Upper lobe of left lung (tissue), 6 donors: ENCODE results near the gene NAA25. TPM values are rescaled to one million over a fixed set of nuclear protein-coding genes. Genes with fewer than 3 reads are reported as not detected.
"Not testable (repeated sequence)": the region's sequence is repeated elsewhere in the genome, so short reads cannot be mapped to it uniquely, and the experiment has no call there.

Experiments used
- ATAC-seq, 2 donors: fragments of 200-7000 bp; cut with Tn5 transposase; one replicate each; pipeline ENCODE4 v1.9.1; 2022; ENCODE audit warnings: mild to moderate bottlenecking in 2 of 2, moderate library complexity in 2 of 2; ENCODE audit not compliant: low FRiP score in 2 of 2
- DNase-seq, 2 donors: peaks; one replicate each; pipeline ENCODE4 v3.0.0-alpha.2; 2019 to 2020
- H3K27ac ChIP-seq, 4 donors: fragments of 200-600 bp; sonication (generic); one replicate each; pipeline ENCODE4 v1.5.1; 2016 to 2019
- H3K27me3 ChIP-seq, 4 donors: fragments of 200-600 bp; sonication (generic); one replicate each; pipeline ENCODE4 v1.5.1; 2017 to 2019
- H3K36me3 ChIP-seq, 4 donors: fragments of 200-600 bp; sonication (generic); one replicate each; pipeline ENCODE4 v1.5.1; 2016 to 2019
- H3K4me1 ChIP-seq, 4 donors: fragments of 200-600 bp; sonication (generic); one replicate each; pipeline ENCODE4 v1.5.1; 2018 to 2019
- H3K4me3 ChIP-seq, 4 donors: fragments of 200-600 bp; sonication (generic); one replicate each; pipeline ENCODE4 v1.5.1; 2017 to 2019; ENCODE audit warnings: mild to moderate bottlenecking in 2 of 4, moderate library complexity in 1 of 4
- H3K9me3 ChIP-seq, 4 donors: fragments of 200-600 bp; sonication (generic); one replicate each; pipeline ENCODE4 v1.5.1; 2018 to 2019
- EP300 ChIP-seq, 4 donors: sonication (generic); formaldehyde crosslinking; IDR thresholded peaks; one replicate each; pipeline ENCODE4 v1.5.1; 2017; ENCODE audit warnings: antibody characterized with exemption in 4 of 4, control low read depth in 2 of 4
- POLR2A ChIP-seq, 4 donors: fragments of 450-650 bp; IDR thresholded peaks; one replicate each; pipeline ENCODE4 v1.5.1; 2016 to 2017; ENCODE audit warnings: antibody characterized with exemption in 4 of 4, mild to moderate bottlenecking in 2 of 4
- POLR2AphosphoS5 ChIP-seq, 2 donors: sonication (generic); formaldehyde crosslinking; IDR thresholded peaks; one replicate each; pipeline ENCODE4 v1.5.1; 2017; ENCODE audit warnings: antibody characterized with exemption in 2 of 2
- WGBS, 2 donors: methylation state at CpG; one replicate each; pipeline ENCODE4 v1.1.5; 2017 to 2018; 5-methylcytosine and 5-hydroxymethylcytosine counted together
- total RNA-seq, 6 donors: library from RNA; depleted of rRNA in 4 of 6; stranded (reverse); fragments of >200 nt in 4 of 6; gene quantifications; one replicate each; pipeline versions ENCODE4 v1.1.0 to v1.2.1, GENCODE V29; 2016 to 2021
- TF ChIP-seq, protein P1 (sequence below), 6 experiments: fragments of 450-650 bp in 4 of 6; fragments of 200-600 bp in 2 of 6; sonication (generic) in 2 of 6; IDR thresholded peaks; one replicate each; pipeline ENCODE4 v1.5.1; 2016 to 2019; ENCODE audit warnings: antibody characterized with exemption in 6 of 6
- donor health status: DM: no; HTN: no; CAD: no; lungs with moderate emphysema.
- donor health status: DM: no; HTN: yes; CAD: no; lungs with severe emphysema.

Gene NAA25
- total RNA-seq, 6 donors from 2014 or later, result 15.0 to 30.3 (median 19.4) TPM

- ATAC-seq, result no peak
- WGBS, 2 donors, result 91% methylated on average over 8 of the region's 8 CpGs
- H3K27me3 ChIP-seq, result no peaks in the 10 kb centered on the region
Measured at GRCh38 chr12:112103758-112104503, 4.7 kb downstream of the NAA25 start.

GRCh38 chr12:112102746-112103145 is 5.8 kb downstream of the NAA25 start:
- not testable (repeated sequence) for DNase-seq, ATAC-seq, H3K9me3 ChIP-seq, H3K27me3 ChIP-seq, H3K27ac ChIP-seq, H3K4me3 ChIP-seq
- H3K4me1 ChIP-seq, result peaks cover 8 to 39% (median 17%) of the 10 kb centered on the region in 4 donors
- WGBS, 2 donors, result 96 to 97% methylated on average over 19 of the region's 19 CpGs
- peaks cover 0 to 29% (median 15%) of the 10 kb centered on the region in 4 donors for H3K36me3 ChIP-seq

More at GRCh38 chr12:112103758-112104503, 4.7 kb downstream of the NAA25 start:
- Histone ChIP-seq H3K4me3 (no peak overlapping the region), H3K4me1 (peaks cover 8 to 46% (median 18%) of the 10 kb centered on the region in 4 donors), H3K9me3 (no peaks in the 10 kb centered on the region), H3K27ac (no peak overlapping the region), H3K36me3 (peaks cover 0 to 24% (median 12%) of the 10 kb centered on the region in 4 donors)
- TF ChIP-seq EP300 (IDR thresholded peaks at IDR 0.05) (no peak), POLR2AphosphoS5 (IDR thresholded peaks at IDR 0.05) (no peak), POLR2A (IDR thresholded peaks at IDR 0.05) (no peak)
- TF ChIP-seq, protein P1, sequence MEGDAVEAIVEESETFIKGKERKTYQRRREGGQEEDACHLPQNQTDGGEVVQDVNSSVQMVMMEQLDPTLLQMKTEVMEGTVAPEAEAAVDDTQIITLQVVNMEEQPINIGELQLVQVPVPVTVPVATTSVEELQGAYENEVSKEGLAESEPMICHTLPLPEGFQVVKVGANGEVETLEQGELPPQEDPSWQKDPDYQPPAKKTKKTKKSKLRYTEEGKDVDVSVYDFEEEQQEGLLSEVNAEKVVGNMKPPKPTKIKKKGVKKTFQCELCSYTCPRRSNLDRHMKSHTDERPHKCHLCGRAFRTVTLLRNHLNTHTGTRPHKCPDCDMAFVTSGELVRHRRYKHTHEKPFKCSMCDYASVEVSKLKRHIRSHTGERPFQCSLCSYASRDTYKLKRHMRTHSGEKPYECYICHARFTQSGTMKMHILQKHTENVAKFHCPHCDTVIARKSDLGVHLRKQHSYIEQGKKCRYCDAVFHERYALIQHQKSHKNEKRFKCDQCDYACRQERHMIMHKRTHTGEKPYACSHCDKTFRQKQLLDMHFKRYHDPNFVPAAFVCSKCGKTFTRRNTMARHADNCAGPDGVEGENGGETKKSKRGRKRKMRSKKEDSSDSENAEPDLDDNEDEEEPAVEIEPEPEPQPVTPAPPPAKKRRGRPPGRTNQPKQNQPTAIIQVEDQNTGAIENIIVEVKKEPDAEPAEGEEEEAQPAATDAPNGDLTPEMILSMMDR (IDR thresholded peaks at IDR 0.05), result no peak
- no peak for DNase-seq

GRCh38 chr12:112102127-112102526 is 6.5 kb downstream of the NAA25 start:
- DNase-seq (no peak), ATAC-seq (no peak)
- TF ChIP-seq POLR2AphosphoS5 (IDR thresholded peaks at IDR 0.05) (no peak), EP300 (IDR thresholded peaks at IDR 0.05) (no peak), POLR2A (IDR thresholded peaks at IDR 0.05) (no peak)
- TF ChIP-seq, protein P1 (IDR thresholded peaks at IDR 0.05), result no peak
- 80 to 97% methylated on average over 4 of the region's 4 CpGs for WGBS, 2 donors
- peaks cover 3 to 33% (median 11%) of the 10 kb centered on the region in 4 donors for H3K4me1 ChIP-seq
- H3K36me3 ChIP-seq, result peaks cover 0 to 33% (median 15%) of the 10 kb centered on the region in 4 donors
- no peak overlapping the region for H3K4me3 ChIP-seq
- no peaks in the 10 kb centered on the region for H3K27me3 ChIP-seq
- H3K9me3 ChIP-seq, result no peaks in the 10 kb centered on the region
- H3K27ac ChIP-seq, result no peak overlapping the region

DNA sequence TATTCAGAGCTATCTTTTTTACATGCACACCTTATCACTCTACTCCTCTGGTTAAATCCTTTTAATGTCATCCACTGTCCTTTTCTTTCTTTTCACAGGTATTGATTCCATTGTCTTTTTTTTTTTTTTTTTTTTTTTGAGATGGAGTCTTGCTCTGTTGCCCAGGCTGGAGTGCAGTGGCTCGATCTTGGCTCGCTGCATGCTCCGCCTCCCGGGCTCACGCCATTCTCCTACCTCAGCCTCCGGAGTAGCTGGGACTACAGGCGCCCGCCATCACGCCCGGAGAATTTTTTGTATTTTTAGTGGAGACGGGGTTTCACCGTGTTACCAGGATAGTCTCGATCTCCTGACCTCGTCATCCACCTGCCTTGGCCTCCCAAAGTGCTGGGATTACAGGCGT is 8.1 kb downstream of the NAA25 start:
- DNase-seq, ATAC-seq, H3K9me3 ChIP-seq, H3K4me3 ChIP-seq, H3K27me3 ChIP-seq, H3K27ac ChIP-seq: not testable (repeated sequence)
- H3K4me1 ChIP-seq, result peaks cover 0 to 17% (median 5%) of the 10 kb centered on the region in 4 donors
- WGBS, 2 donors, result 97 to 99% methylated on average over 15 of the region's 15 CpGs
- H3K36me3 ChIP-seq, result peaks cover 0 to 36% (median 16%) of the 10 kb centered on the region in 4 donors

DNA sequence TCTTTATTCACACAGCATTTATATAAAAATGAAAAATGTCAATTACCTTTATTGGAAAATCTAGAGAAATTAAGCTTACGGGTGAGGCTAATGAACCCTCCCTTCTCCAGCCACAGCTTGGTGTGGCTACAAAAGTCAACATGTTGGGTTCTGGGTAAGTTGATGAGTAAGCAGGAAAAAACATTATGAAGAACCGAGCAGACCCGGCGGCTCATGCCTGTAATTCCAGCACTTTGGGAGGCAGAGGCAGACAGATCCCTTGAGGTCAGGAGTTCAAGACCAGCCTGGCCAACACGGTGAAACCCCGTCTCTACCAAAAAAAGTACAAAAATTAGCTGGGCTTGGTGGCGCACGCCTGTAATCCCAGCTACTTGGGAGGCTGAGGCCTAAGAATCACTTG is 10.9 kb downstream of the NAA25 start:
- H3K36me3 ChIP-seq, result peaks cover 0 to 36% (median 16%) of the 10 kb centered on the region in 4 donors
- H3K27me3 ChIP-seq, result no peaks in the 10 kb centered on the region
- TF ChIP-seq POLR2AphosphoS5 (IDR thresholded peaks at IDR 0.05) (no peak), EP300 (IDR thresholded peaks at IDR 0.05) (no peak), POLR2A (IDR thresholded peaks at IDR 0.05) (no peak)
- TF ChIP-seq, protein P1 (IDR thresholded peaks at IDR 0.05), result no peak
- peaks cover 0 to 7% (median 1%) of the 10 kb centered on the region in 4 donors for H3K4me1 ChIP-seq
- H3K9me3 ChIP-seq, result no peaks in the 10 kb centered on the region
- WGBS, 2 donors, result 89 to 95% methylated on average over 8 of the region's 8 CpGs
- no peak overlapping the region for H3K27ac ChIP-seq
- no peak for DNase-seq
- no peak overlapping the region for H3K4me3 ChIP-seq
- no peak for ATAC-seq

DNA sequence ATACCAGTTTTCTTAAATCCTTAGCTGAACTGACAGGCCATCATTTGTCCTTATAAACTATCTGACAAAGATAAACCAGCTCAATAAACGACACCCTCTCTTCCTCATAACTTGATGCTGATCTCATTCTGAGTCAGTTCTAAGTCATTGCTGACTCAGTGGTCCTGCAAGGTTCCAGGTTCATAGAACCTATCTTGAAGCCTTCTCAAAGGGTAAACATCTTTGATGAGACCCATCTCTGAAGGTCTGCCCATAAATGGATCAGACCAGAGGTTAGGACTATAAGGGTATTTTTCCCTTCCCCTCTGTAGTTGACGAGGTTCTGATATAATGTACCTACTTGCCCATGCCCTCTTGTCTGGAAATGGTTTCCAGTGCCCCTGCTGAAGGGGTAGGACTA is 11.9 kb downstream of the NAA25 start:
- Histone ChIP-seq H3K4me1 (peaks cover 0 to 7% (median 1%) of the 10 kb centered on the region in 4 donors), H3K4me3 (no peak overlapping the region), H3K36me3 (peaks cover 2 to 45% (median 23%) of the 10 kb centered on the region in 4 donors), H3K9me3 (no peaks in the 10 kb centered on the region), H3K27ac (no peak overlapping the region), H3K27me3 (no peaks in the 10 kb centered on the region)
- ATAC-seq (no peak), DNase-seq (no peak)
- WGBS, 2 donors, result 62 to 67% methylated on average over 2 of the region's 2 CpGs
- TF ChIP-seq, protein P1 (IDR thresholded peaks at IDR 0.05), result no peak
- TF ChIP-seq POLR2A (IDR thresholded peaks at IDR 0.05) (no peak), EP300 (IDR thresholded peaks at IDR 0.05) (no peak), POLR2AphosphoS5 (IDR thresholded peaks at IDR 0.05) (no peak)
